Measurements from ENCODE around the gene TNFSF8.

Gene TNFSF8

DNA sequence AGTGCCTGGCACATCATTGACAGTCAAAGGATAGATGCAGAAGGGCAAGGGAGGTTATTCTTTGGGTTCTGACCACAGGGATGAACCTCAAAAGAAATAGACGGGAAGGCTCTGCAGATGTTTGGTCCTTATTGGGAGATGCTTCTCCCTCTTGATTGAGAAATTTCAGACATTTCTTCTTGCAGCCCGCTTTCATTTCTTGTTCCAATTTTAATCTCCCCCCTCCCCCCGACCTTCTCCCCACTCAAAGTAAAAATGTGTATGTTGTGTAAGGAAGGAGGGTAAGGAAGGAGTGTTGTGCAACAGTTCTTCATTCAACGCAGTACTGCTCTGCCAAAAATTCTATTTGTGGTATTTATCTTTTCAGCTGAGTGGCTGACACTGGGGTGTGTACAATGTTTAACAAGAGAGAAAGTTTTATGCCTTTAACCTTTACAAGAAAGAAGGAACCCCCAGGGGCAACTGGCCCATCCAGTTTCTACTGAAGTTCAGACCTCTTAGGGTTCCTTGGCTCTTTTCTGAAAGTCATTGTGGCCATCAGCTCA lies 78.3 kb downstream of the TNFSF8 start:
- no peak overlapping the region for H3K4me3 ChIP-seq (ENCODE audit: low read depth, low read length)
- TF ChIP-seq, protein P1, sequence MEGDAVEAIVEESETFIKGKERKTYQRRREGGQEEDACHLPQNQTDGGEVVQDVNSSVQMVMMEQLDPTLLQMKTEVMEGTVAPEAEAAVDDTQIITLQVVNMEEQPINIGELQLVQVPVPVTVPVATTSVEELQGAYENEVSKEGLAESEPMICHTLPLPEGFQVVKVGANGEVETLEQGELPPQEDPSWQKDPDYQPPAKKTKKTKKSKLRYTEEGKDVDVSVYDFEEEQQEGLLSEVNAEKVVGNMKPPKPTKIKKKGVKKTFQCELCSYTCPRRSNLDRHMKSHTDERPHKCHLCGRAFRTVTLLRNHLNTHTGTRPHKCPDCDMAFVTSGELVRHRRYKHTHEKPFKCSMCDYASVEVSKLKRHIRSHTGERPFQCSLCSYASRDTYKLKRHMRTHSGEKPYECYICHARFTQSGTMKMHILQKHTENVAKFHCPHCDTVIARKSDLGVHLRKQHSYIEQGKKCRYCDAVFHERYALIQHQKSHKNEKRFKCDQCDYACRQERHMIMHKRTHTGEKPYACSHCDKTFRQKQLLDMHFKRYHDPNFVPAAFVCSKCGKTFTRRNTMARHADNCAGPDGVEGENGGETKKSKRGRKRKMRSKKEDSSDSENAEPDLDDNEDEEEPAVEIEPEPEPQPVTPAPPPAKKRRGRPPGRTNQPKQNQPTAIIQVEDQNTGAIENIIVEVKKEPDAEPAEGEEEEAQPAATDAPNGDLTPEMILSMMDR (IDR thresholded peaks at IDR 0.05; ENCODE audit: low read depth, low read length, missing control alignments): no peak
- in situ Hi-C loops (cut with HindIII; ENCODE audit: low pct_ligation_motif_present, low sequenced_read_pairs): no loop called here
- peak; percentile 10 for DNase-seq
- H3K27ac ChIP-seq: no peak overlapping the region
- H3K36me3 ChIP-seq (replicated peaks): no peaks in the 10 kb centered on the region
- no peaks in the 10 kb centered on the region for H3K27me3 ChIP-seq (replicated peaks)

DNA sequence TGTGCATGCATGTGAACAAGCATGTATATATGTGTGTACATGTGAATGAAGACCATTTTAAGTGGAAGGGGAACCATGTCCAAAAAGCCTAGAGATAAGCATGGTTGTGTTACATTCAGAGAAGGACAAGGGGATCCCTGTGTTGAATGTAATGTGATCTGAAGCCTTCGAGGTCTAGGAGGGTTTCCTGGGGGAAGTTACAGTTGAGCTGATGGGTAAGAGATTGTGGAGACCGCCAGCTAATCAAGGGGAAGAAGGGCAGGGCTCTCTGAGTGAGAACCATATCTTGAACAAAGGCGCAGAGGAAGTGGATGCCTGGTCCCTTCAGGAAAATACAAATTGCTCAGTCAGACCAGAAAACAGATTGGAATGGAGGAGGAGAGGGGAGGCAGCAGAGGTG lies 79.1 kb downstream of the TNFSF8 start:
- in situ Hi-C loops (cut with HindIII; ENCODE audit: low pct_ligation_motif_present, low sequenced_read_pairs): no loop called here
- no peaks in the 10 kb centered on the region for H3K36me3 ChIP-seq (replicated peaks)
- DNase-seq: no peak
- H3K4me3 ChIP-seq (ENCODE audit: low read depth, low read length): no peak overlapping the region
- H3K27ac ChIP-seq: no peak overlapping the region
- H3K27me3 ChIP-seq (replicated peaks): no peaks in the 10 kb centered on the region
- TF ChIP-seq, protein P1 (IDR thresholded peaks at IDR 0.05; ENCODE audit: low read depth, low read length, missing control alignments): no peak

Data from brain microvascular endothelial cell (primary cell).